HuH-7.5 (cell line): ENCODE results near the gene TP53RK.

ENCODE experiments used
- DNase-seq: peaks from one replicate; pipeline ENCODE4 v3.0.0; 2011; ENCODE audit warnings: low spot score

The TP53RK gene

GRCh38 chr20:46660487-46660886 lies 28.8 kb downstream of the TP53RK start:
- no peak for DNase-seq

GRCh38 chr20:46657618-46658017 lies 31.6 kb downstream of the TP53RK start:
- DNase-seq = no peak

GRCh38 chr20:46657137-46657536 lies 32.1 kb downstream of the TP53RK start:
- DNase-seq = no peak

GRCh38 chr20:46652699-46653098 lies 36.5 kb downstream of the TP53RK start:
- no peak for DNase-seq

- no peak for DNase-seq
Measured at GRCh38 chr20:46651091-46651962, 37.9 kb downstream of the TP53RK start, which contains the start of gene SLC13A3. TSS of gene SLC13A3 (minus strand) at chr20:46651459. CDS start at chr20:46651421, 38 bp downstream.

GRCh38 chr20:46650575-46651090 lies 38.6 kb downstream of the TP53RK start:
- no peak for DNase-seq

- no peak for DNase-seq
Measured at GRCh38 chr20:46649965-46650542, 39.2 kb downstream of the TP53RK start.

GRCh38 chr20:46649650-46649949 lies 39.6 kb downstream of the TP53RK start:
- no peak for DNase-seq

GRCh38 chr20:46648903-46649649 lies 40.2 kb downstream of the TP53RK start:
- no peak for DNase-seq

GRCh38 chr20:46647469-46647868 lies 41.8 kb downstream of the TP53RK start:
- no peak for DNase-seq

- DNase-seq = no peak
Measured at GRCh38 chr20:46646659-46647380, 42.4 kb downstream of the TP53RK start.

- no peak for DNase-seq
Measured at GRCh38 chr20:46646122-46646521, 43.1 kb downstream of the TP53RK start.

- DNase-seq = no peak
Measured at GRCh38 chr20:46644733-46645132, 44.5 kb downstream of the TP53RK start.

- DNase-seq = no peak
Measured at GRCh38 chr20:46644160-46644559, 45.1 kb downstream of the TP53RK start.

- DNase-seq = no peak
Measured at GRCh38 chr20:46642969-46643343, 46.3 kb downstream of the TP53RK start.

- no peak for DNase-seq
Measured at GRCh38 chr20:46642265-46642968, 46.8 kb downstream of the TP53RK start.

- no peak for DNase-seq
Measured at GRCh38 chr20:46641424-46641823, 47.8 kb downstream of the TP53RK start.

- DNase-seq = no peak
Measured at GRCh38 chr20:46640536-46641311, 48.5 kb downstream of the TP53RK start.

GRCh38 chr20:46640044-46640443 lies 49.2 kb downstream of the TP53RK start:
- no peak for DNase-seq

GRCh38 chr20:46639587-46639986 lies 49.7 kb downstream of the TP53RK start:
- DNase-seq = no peak

- DNase-seq = no peak
Measured at GRCh38 chr20:46638898-46639274, 50.4 kb downstream of the TP53RK start.
